Large intestine (tissue), 3 donors: ENCODE results near the gene GRK5. TPM values are rescaled to one million over a fixed set of nuclear protein-coding genes. Genes with fewer than 3 reads are reported as not detected.
A peak's percentile ranks its signal among the peaks of the same experiment; 100 is the strongest.

Experiments
- DNase-seq, 2 donors: peaks; one replicate each; pipeline versions ENCODE4 v3.0.0 to v3.0.0-alpha.2; 2013
- H3K27ac ChIP-seq: one replicate; pipeline ENCODE4 v1.5.1; 2013; ENCODE audit warnings: low read length
- H3K27me3 ChIP-seq: 2 replicates; pipeline ENCODE4 v1.6.1; 2013; ENCODE audit warnings: low read length; ENCODE audit not compliant: control insufficient read depth, insufficient read depth
- H3K36me3 ChIP-seq: 2 replicates; pipeline ENCODE4 v1.6.1; 2013; ENCODE audit warnings: low read length; ENCODE audit not compliant: control insufficient read depth, insufficient read depth
- H3K4me1 ChIP-seq: one replicate; pipeline ENCODE4 v1.6.1; 2013; ENCODE audit warnings: low read length; ENCODE audit not compliant: control insufficient read depth, insufficient read depth
- H3K4me3 ChIP-seq: one replicate; pipeline ENCODE4 v1.5.1; 2013; ENCODE audit warnings: low read length
- H3K9me3 ChIP-seq: one replicate; pipeline ENCODE4 v1.6.1; 2013; ENCODE audit warnings: mild to moderate bottlenecking, low read depth, low read length, moderate library complexity; ENCODE audit not compliant: control insufficient read depth
- WGBS: methylation state at CpG from one replicate; pipeline ENCODE4 v1.1.5; 2013; ENCODE audit warnings: low lambda C conversion rate; ENCODE audit not compliant: insufficient coverage; 5-methylcytosine and 5-hydroxymethylcytosine counted together
- polyA plus RNA-seq: library from polyadenylated mRNA; unstranded; fragments of 120-200 nt; gene quantifications from one replicate; pipeline ENCODE4 v1.2.1, GENCODE V29; 2013

The GRK5 gene
- polyA plus RNA-seq, 1 donor: 38.8 TPM

DNA sequence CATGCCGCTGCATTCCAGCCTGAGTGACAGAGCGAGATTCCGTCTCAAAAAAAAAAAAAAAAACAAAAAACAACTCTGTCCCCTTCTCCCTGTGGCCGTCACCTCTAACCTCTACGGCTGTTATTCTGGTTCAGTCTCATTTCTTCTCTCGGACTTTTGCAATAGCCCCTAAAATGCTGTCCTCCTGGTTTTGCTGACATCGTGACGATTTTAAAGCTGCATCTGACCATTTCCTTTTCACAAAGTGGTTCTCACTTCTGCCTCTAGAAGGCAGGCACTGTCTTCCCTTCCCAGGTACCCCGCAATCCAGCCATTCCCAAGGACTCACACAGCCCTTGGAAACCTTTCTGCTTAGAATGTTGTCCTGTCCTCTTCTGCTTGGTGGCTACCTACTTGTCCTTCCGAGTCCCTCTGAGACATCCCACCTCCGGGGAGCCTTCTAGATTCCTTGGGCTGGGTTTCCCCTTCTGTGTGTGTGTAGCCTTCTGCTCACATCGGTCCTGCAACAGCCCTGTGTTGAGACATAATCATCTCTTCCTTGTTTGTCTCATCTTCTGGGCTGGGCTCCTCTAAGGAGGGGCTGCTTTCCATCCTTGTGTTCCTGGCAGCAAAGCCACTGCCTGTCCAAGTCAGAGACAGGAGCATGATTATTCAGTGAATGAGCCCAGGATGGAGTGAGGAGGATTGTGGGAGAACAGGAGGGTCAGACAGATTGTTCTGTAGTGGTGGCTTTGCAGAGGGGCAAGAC is 83.1 kb downstream of the GRK5 start:
- no peaks in the 10 kb centered on the region for H3K27me3 ChIP-seq
- DNase-seq: no peak
- no peaks in the 10 kb centered on the region for H3K9me3 ChIP-seq
- WGBS: no CpG with 5 or more reads among the region's 12 CpGs
- no peak overlapping the region for H3K4me3 ChIP-seq
- no peaks in the 10 kb centered on the region for H3K36me3 ChIP-seq
- H3K4me1 ChIP-seq: peaks cover 4% of the 10 kb centered on the region
- H3K27ac ChIP-seq: no peak overlapping the region

DNA sequence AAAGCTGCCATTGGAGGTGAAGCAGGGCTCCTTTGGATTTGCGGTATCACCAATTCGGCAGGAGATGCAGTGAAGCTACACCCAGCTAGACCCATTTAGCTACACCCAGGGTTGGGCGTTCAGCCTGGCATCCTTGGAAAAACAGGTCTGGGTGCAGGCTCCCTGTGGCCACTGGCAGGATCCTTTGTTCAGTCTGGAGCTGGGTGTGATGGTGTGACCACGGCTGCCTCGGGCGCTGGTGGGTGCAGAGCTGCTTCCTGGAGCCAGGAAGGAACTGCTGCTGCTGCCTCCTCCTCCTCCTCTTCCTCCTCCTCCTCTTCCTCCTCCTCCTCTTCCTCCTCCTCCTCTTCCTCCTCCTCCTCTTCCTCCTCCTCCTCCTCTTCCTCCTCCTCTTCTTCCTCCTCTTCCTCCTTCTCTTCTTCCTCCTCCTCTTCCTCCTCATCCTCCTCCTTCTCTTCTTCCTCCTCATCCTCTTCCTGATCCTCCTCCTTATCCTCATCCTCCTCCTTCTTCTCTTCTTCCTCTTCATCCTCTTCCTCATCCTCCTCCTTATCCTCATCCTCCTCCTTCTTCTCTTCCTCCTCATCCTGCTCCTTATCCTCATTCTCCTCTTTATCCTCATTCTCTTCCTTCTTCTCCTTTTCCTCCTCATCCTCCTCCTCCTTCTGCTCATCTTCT is 84.0 kb downstream of the GRK5 start:
- no peak for DNase-seq
- H3K27me3 ChIP-seq: no peaks in the 10 kb centered on the region
- H3K27ac ChIP-seq: no peak overlapping the region
- H3K9me3 ChIP-seq: no peaks in the 10 kb centered on the region
- peaks cover 4% of the 10 kb centered on the region for H3K4me1 ChIP-seq
- no CpG with 5 or more reads among the region's 6 CpGs for WGBS
- H3K4me3 ChIP-seq: no peak overlapping the region
- no peaks in the 10 kb centered on the region for H3K36me3 ChIP-seq

DNA sequence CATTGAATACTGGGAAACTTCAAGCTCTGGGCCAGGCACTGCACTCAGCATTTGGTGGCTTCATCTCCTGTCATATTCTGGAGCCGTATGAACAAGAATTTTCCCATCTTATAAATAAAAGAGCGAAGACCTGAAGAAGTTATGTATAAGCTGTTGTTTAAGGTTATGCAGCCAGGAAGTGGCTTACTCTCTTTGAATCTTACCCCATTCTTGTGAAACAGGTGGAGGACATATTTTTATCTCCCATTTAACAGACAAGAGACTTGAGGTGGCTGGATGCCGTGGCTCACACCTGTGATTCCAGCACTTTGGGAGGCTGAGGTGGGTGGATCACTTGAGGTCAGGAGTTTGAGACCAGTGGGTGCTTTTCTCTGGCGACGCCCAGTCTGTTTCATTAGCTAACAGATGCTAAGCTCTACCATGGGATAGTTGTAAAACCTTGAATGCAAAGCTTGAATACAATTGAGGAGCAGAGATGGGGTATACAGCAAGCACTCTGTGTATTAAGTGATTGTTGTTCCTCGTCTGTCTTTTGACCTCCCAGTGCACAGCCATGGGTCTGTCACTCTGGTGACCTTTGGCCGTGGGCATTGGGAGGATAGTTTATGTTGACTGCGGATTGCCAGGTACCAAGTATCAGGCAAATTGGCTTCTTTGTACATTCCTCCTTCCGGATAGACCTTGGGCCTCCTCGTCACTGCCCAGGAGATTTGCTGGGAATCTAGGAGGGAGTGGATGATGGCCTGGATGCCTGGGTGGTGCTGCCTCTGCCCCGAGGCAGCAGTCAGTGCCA is 85.8 kb downstream of the GRK5 start:
- peak in 1 of 2 donors; percentile 62 for DNase-seq

DNA sequence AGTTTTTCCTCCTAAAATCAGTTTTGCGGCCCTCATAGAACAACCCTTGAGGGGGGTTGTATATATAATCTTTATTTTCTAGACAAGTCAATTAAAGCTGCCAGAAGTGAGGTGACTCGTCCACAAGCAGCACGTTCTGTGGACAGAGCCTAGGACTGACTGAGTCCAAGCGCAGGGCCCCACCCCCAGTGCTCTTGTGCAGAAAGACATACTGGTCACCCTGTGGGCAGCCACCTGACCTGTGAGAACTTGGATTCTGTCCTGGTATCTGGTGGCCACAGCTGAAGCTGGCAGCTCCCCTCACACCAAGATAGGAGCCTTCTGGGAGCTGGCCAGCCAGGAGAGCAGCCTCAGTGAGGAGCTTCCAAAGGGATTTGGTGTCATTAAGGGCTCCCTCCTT is 89.3 kb downstream of the GRK5 start:
- H3K27ac ChIP-seq: no peak overlapping the region
- WGBS: no CpG with 5 or more reads among the region's 4 CpGs
- DNase-seq: no peak
- H3K36me3 ChIP-seq: no peaks in the 10 kb centered on the region
- H3K4me3 ChIP-seq: no peak overlapping the region
- H3K27me3 ChIP-seq: no peaks in the 10 kb centered on the region
- H3K4me1 ChIP-seq: peaks cover 14% of the 10 kb centered on the region
- H3K9me3 ChIP-seq: no peaks in the 10 kb centered on the region

More for the DNA sequence above, 85.8 kb downstream of the GRK5 start:
- Histone ChIP-seq H3K36me3 (no peaks in the 10 kb centered on the region), H3K27ac (no peak overlapping the region), H3K4me1 (peaks cover 4% of the 10 kb centered on the region), H3K4me3 (no peak overlapping the region), H3K9me3 (no peaks in the 10 kb centered on the region), H3K27me3 (no peaks in the 10 kb centered on the region)
- WGBS: no CpG with 5 or more reads among the region's 11 CpGs

DNA sequence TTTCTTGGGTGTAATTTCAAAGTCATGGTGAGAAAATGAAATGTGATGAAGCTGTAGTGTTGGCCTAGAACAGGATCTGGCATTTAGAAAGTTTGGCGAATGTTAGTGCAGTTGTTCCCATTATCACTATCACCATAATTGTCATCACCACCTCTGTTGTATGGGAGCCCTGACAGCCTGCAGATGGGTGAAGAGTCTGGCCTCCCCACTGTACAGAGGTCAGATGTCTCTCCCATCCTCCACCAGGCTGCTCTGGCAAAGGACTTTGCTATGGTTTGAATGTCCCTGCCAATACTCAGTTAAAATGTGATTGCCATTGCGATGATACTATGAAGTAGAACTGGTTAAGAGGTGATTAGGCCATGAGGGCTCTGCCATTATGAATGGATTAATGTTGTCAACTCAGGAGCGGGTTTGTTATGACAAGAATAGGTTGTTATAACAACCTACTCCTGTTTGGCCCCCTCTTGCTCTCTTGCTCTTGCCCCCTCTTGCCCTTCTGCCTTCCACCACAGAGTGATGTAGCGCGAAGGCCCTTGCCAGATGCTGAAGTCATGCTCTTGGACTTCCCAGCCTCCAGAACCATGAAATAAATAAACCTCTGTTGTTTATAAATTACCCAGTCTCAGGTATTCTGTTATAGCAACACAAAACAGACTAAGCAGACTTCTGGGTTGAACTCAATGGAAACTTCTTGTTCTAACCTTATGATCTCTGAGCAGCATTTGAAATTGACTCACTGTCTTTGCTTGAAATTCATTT is 90.0 kb downstream of the GRK5 start:
- no CpG with 5 or more reads among the region's 5 CpGs for WGBS
- Histone ChIP-seq H3K27ac (no peak overlapping the region), H3K36me3 (no peaks in the 10 kb centered on the region), H3K27me3 (no peaks in the 10 kb centered on the region), H3K4me3 (no peak overlapping the region), H3K9me3 (no peaks in the 10 kb centered on the region), H3K4me1 (peaks cover 20% of the 10 kb centered on the region)
- DNase-seq: no peak

DNA sequence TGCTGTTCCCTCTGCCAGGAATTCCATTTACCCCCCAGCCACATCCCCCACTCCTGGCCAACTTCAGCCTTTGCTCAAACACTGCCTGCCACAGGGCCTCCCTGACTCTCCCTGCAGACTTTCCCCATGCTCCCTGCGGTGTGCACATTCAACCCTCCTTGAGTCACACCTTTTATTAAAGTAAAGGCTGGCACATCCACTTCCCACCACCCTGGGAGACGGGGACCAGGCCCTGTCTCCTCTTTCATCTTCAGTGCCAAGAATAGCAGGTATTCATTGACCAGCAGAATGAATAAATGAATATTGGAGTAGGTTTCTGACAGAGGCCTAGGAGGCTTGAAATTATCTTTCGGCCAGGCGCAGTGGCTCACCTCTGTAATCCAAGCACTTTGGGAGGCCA is 91.4 kb downstream of the GRK5 start:
- no peaks in the 10 kb centered on the region for H3K36me3 ChIP-seq
- H3K27me3 ChIP-seq: no peaks in the 10 kb centered on the region
- no peak for DNase-seq
- whole genome bisulfite sequencing: no CpG with 5 or more reads among the region's 4 CpGs
- H3K4me3 ChIP-seq: no peak overlapping the region
- no peak overlapping the region for H3K27ac ChIP-seq
- no peaks in the 10 kb centered on the region for H3K9me3 ChIP-seq
- H3K4me1 ChIP-seq: peaks cover 33% of the 10 kb centered on the region

DNA sequence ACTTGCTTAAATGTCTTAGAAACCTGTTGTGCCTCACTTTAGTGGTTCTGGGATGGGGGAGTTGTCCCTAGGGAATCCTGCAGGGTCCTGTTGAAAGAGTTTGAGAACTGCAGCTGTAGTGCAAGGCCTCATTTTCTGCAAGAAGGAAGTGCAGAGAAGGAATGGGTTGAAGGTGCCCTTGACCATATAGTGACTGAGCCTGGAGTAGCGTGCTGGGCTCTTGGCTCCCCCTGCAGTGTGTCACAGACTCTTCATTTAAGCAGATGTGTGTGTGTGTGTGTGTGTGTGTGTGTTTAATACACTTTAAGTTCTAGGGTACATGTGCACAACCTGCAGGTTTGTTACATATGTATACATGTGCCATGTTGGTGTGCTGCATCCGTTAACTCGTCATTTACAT is 92.2 kb downstream of the GRK5 start:
- Histone ChIP-seq H3K27me3 (no peaks in the 10 kb centered on the region), H3K36me3 (no peaks in the 10 kb centered on the region), H3K9me3 (no peaks in the 10 kb centered on the region), H3K4me1 (peaks cover 33% of the 10 kb centered on the region), H3K27ac (no peak overlapping the region), H3K4me3 (no peak overlapping the region)
- peak in 1 of 2 donors; percentile 60 for DNase-seq
- no CpG with 5 or more reads among the region's 3 CpGs for WGBS

DNA sequence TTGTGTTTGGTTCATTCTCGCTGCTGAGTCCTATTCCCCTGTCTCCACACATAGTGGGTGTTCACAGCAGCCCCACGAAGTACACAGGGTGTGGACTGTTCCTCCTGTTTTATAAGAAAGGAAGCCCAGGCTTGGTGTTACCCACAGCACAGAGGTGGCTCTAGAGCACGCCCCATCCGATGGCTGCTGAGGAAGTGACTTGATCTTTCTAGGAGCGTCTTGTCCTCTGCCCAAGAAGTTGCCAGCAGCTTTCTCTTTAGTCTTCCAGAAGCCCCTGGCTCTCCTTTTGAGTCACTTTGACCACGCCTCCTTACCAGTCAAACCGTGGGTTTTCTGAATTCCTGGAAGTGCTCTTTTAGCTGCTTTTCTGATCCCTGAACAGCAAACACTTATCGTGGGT is 94.0 kb downstream of the GRK5 start:
- Histone ChIP-seq H3K27me3 (no peaks in the 10 kb centered on the region), H3K4me1 (peaks cover 33% of the 10 kb centered on the region), H3K36me3 (no peaks in the 10 kb centered on the region), H3K27ac (peak overlapping the region; percentile 84), H3K4me3 (no peak overlapping the region), H3K9me3 (no peaks in the 10 kb centered on the region)
- no CpG with 5 or more reads among the region's 8 CpGs for WGBS
- DNase-seq: no peak

DNA sequence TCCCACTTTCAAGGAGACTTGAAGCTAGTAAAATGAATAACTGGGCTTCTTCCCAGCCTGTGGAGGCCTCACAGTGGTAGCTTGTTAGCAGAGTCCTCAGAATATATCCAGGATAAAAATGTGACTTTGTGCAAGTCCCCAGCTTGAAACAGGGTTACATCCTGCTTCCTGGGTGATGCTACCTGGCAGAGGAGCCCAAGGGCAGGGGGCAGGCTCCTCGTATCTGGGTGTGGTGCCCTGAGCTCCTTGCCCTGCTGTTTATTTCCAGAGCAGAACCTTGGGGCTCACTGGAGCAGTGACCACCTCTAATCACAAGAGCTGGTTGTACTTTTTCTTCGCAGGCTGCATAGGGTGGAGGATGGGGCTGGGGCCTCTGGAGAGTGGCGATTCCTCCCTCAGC is 94.8 kb downstream of the GRK5 start:
- WGBS: no CpG with 5 or more reads among the region's 3 CpGs
- Histone ChIP-seq H3K9me3 (no peaks in the 10 kb centered on the region), H3K36me3 (no peaks in the 10 kb centered on the region), H3K27me3 (no peaks in the 10 kb centered on the region), H3K4me3 (no peak overlapping the region), H3K27ac (peak overlapping the region; percentile 84), H3K4me1 (peaks cover 33% of the 10 kb centered on the region)
- peak in 1 of 2 donors; percentile 49 for DNase-seq
